HG03457 (cell line): Measurements from ENCODE around the gene MEGF10.
A peak's percentile ranks its signal among the peaks of the same experiment; 100 is the strongest.

Experiments
- ATAC-seq: cut with Tn5 transposase; IDR thresholded peaks from one replicate; pipeline ENCODE4 v1.9.1; 2021; ENCODE audit warnings: moderate number of reproducible peaks; ENCODE audit not compliant: unreplicated experiment

The MEGF10 gene

GRCh38 chr5:127409246-127409917 is 118.8 kb downstream of the MEGF10 start:
- no peak for ATAC-seq

- ATAC-seq = no peak
These were observed 119.5 kb downstream of the MEGF10 start for GRCh38 chr5:127409921-127410675.

GRCh38 chr5:127410959-127411358 is 120.4 kb downstream of the MEGF10 start:
- ATAC-seq = peak; percentile 50

GRCh38 chr5:127411381-127411780 is 120.8 kb downstream of the MEGF10 start:
- peak; percentile 11 for ATAC-seq

GRCh38 chr5:127412698-127413097 is 122.1 kb downstream of the MEGF10 start:
- no peak for ATAC-seq

GRCh38 chr5:127415034-127415433 is 124.4 kb downstream of the MEGF10 start:
- ATAC-seq = no peak

- no peak for ATAC-seq
These were observed 126.3 kb downstream of the MEGF10 start for GRCh38 chr5:127416906-127417305.

GRCh38 chr5:127417528-127417927 is 126.9 kb downstream of the MEGF10 start:
- no peak for ATAC-seq

- no peak for ATAC-seq
These were observed 127.8 kb downstream of the MEGF10 start for GRCh38 chr5:127418367-127418766.

- no peak for ATAC-seq
These were observed 128.5 kb downstream of the MEGF10 start for GRCh38 chr5:127418974-127419682.

GRCh38 chr5:127419683-127420257 is 129.2 kb downstream of the MEGF10 start:
- ATAC-seq = no peak

- no peak for ATAC-seq
These were observed 130.2 kb downstream of the MEGF10 start for GRCh38 chr5:127420758-127421157.

- no peak for ATAC-seq
These were observed 130.9 kb downstream of the MEGF10 start for GRCh38 chr5:127421471-127421870.

- ATAC-seq = peak; percentile 47
These were observed 132.7 kb downstream of the MEGF10 start for GRCh38 chr5:127423173-127423798.

- no peak for ATAC-seq
These were observed 134.4 kb downstream of the MEGF10 start for GRCh38 chr5:127425037-127425436.

GRCh38 chr5:127425868-127426267 is 135.3 kb downstream of the MEGF10 start:
- no peak for ATAC-seq

- no peak for ATAC-seq
These were observed 136.1 kb downstream of the MEGF10 start for GRCh38 chr5:127426661-127427060.

- no peak for ATAC-seq
These were observed 137.7 kb downstream of the MEGF10 start for GRCh38 chr5:127428276-127428675.

- no peak for ATAC-seq
These were observed 138.2 kb downstream of the MEGF10 start for GRCh38 chr5:127428748-127429147.

GRCh38 chr5:127429928-127430327 is 139.3 kb downstream of the MEGF10 start:
- no peak for ATAC-seq

- ATAC-seq = no peak
These were observed 140.0 kb downstream of the MEGF10 start for GRCh38 chr5:127430627-127431026.
